Fibroblast of mammary gland (primary cell): ENCODE results near the gene TP73.

ENCODE experiments used
- DNase-seq: peaks from one replicate; pipeline ENCODE4 v3.0.0-alpha.2; 2010; ENCODE audit warnings: low read depth
- H3K4me3 ChIP-seq: 2 replicates; pipeline ENCODE4 v1.5.1; 2011; ENCODE audit warnings: low read depth, mild to moderate bottlenecking, low read length, moderate library complexity; ENCODE audit not compliant: control insufficient read depth
- TF ChIP-seq, protein P1 (sequence below): conservative IDR thresholded peaks from 2 replicates; pipeline ENCODE4 v1.5.1; 2011; ENCODE audit warnings: low read depth, low read length, inconsistent platforms; ENCODE audit not compliant: control insufficient read depth, insufficient read depth

TP73 gene

DNA sequence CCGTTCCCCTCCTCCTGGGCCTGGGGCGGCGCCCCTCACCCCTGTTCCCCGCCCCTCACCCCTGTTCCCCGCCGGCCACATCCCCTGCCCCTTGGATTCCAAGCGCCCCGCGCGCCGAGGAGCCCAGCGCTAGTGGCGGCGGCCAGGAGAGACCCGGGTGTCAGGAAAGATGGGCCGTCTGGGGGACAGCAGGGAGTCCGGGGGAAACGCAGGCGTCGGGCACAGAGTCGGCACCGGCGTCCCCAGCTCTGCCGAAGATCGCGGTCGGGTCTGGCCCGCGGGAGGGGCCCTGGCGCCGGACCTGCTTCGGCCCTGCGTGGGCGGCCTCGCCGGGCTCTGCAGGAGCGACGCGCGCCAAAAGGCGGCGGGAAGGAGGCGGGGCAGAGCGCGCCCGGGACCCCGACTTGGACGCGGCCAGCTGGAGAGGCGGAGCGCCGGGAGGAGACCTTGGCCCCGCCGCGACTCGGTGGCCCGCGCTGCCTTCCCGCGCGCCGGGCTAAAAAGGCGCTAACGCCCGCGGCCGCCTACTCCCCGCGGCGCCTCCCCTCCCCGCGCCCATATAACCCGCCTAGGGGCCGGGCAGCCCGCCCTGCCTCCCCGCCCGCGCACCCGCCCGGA is at the start of gene TP73:
Gene TP73 (plus strand): TSS at position 587 of the 618 bp plus-strand sequence. CDS start 29,850 bp downstream, outside the sequence.
- H3K4me3 ChIP-seq: no peak within 1 kb of the TSS
- TF ChIP-seq, protein P1, sequence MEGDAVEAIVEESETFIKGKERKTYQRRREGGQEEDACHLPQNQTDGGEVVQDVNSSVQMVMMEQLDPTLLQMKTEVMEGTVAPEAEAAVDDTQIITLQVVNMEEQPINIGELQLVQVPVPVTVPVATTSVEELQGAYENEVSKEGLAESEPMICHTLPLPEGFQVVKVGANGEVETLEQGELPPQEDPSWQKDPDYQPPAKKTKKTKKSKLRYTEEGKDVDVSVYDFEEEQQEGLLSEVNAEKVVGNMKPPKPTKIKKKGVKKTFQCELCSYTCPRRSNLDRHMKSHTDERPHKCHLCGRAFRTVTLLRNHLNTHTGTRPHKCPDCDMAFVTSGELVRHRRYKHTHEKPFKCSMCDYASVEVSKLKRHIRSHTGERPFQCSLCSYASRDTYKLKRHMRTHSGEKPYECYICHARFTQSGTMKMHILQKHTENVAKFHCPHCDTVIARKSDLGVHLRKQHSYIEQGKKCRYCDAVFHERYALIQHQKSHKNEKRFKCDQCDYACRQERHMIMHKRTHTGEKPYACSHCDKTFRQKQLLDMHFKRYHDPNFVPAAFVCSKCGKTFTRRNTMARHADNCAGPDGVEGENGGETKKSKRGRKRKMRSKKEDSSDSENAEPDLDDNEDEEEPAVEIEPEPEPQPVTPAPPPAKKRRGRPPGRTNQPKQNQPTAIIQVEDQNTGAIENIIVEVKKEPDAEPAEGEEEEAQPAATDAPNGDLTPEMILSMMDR: no peak
- no peak for DNase-seq

DNA sequence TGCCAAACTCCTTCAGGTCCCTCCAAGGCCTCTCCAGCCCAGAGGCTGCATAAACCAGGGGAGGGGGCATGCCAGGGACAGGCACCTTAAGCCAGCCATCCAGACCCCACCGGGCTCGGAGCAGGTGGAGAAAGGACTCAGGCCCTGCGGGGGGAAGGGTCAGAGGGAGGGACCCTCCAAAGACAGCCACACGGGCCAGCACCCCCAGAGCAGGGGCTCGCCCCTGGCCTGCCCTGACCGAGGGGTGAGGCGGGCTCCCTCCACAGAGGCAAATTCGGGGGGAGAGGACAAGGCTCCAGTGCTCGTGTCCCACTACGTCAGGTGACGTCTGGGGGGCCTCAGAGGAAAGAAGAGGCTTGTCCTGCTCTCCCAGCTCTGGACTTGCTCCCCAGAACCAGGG is 49.2 kb upstream of the TP73 start:
- no peak overlapping the region for H3K4me3 ChIP-seq
- TF ChIP-seq, protein P1: no peak
- DNase-seq: no peak

DNA sequence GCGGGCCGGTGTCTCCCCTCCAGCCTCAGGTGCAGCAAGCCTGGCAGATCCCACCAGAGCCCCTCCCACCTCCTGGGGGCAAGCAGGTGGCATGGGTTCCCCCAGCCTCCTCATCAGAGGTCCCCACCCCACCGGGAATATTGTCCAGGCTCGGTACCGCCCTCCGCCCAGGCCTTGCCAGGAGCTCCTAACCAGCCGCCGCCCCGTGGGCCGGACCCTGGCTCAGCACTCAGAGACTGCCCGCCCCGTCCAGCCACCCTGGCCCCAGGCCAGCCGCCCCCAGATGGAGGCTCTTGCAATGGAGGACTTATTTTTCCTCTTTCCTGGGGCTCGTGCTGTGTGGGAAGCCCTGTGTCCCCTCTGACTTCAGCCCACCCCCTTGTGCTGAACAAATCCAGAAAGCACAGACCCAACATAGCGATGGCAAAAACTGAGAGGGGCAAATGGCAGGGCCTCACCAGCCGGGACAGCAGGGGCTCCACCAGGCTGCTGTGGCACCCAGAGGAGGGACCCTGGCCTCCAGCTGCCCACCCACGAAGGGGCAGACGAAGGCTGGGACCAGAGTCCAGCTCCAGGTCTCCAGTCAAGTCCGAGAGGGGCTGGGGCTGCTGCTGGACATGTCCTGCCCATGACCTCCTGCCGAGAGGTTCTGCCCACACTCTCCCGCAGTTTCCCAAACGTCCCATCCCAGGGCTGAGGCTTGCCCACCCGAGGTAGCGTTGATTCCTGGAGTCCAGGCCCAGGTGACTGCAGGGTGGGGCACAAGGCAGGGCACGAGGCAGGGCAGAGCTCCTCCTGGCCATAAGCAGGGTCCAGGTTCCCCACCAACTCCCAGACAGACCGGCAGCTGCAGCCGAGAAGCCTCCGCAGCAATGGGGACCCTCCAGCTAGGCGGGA is 48.5 kb upstream of the TP73 start:
- H3K4me3 ChIP-seq: no peak overlapping the region
- no peak for DNase-seq
- TF ChIP-seq, protein P1: no peak

DNA sequence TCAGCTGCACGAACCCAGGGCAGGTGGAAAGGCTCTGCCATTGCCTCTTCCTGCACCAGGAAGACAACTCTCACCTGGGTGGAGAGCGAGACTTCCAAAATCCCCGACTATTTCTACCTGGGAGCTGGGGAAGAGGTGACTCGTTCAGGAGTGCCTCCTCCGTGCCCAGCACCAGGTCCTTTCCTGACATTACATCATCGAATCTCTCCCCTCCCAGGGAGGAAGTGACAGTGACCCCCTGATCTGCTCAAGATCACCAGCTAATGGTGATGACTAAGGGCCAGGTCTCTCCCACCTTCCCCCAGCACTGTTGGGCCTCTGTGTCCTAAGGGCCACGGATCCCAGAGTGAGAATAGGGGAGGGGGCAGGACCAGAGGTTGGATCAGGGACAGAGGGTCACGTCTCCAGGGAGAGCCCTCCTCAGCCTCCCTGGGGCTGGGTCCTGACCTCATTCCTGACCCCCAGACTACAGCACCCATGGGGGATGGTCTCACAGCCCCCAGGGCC is 47.8 kb upstream of the TP73 start:
- H3K4me3 ChIP-seq: no peak overlapping the region
- no peak for DNase-seq
- TF ChIP-seq, protein P1: no peak

DNA sequence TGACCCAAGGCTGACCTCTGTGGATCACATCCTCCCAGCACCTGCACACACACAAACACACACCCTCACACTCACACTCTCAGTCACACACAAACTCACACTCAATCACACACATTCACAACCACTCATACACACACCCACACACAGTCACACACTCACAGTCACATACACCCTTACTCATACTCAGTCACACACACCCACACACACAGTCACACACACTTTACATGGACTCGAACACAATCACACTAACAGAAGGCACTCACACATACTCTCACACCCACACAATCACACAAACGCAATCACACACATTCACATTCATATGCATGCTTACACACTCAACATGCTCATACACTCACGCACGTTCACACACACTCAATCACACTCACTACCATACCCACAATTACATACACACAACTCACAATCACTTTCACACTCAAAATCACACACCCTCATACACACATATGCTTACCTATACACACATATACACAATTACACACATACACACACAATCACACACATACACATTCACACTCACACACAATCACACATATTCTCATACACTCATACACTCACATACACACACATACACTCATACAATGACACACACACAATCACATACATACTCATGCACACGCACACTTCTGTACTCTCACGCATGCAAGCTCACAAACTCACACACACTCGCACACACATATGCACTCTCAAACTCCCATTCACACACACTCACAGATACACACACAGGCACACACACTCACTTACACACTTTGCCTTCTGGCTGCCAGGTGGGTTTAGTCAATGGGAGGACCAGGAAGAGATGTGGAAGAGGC is 47.1 kb upstream of the TP73 start:
- no peak overlapping the region for H3K4me3 ChIP-seq
- no peak for DNase-seq
- TF ChIP-seq, protein P1: no peak
